Testis (tissue), 3 donors: Measurements from ENCODE around the gene HRG. TPM values are rescaled to one million over a fixed set of nuclear protein-coding genes. Genes with fewer than 3 reads are reported as not detected.
A peak's percentile ranks its signal among the peaks of the same experiment; 100 is the strongest.
"Not testable (repeated sequence)": the region's sequence is repeated elsewhere in the genome, so short reads cannot be mapped to it uniquely, and the experiment has no call there.

Experiments used
- DNase-seq: peaks from one replicate; pipeline ENCODE4 v3.0.0-alpha.2; 2019
- H3K27ac ChIP-seq, 2 donors: fragments of 200-600 bp; sonication (generic); one replicate each; pipeline ENCODE4 v1.5.1; 2019
- H3K27me3 ChIP-seq: fragments of 200-600 bp; sonication (generic); one replicate; pipeline ENCODE4 v1.5.1; 2019
- H3K36me3 ChIP-seq: fragments of 200-600 bp; sonication (generic); one replicate; pipeline ENCODE4 v1.5.1; 2017; ENCODE audit warnings: low read depth; ENCODE audit errors: missing control alignments
- H3K4me1 ChIP-seq: fragments of 200-600 bp; sonication (generic); one replicate; pipeline ENCODE4 v1.5.1; 2019
- H3K4me3 ChIP-seq, 2 donors: fragments of 200-600 bp; sonication (generic); one replicate each; pipeline ENCODE4 v1.5.1; 2017 to 2019
- H3K9me3 ChIP-seq: fragments of 200-600 bp; sonication (generic); one replicate; pipeline ENCODE4 v1.5.1; 2017
- CTCF ChIP-seq, 3 experiments: fragments of 450-650 bp in 2 of 3; fragments of 200-600 bp in 1 of 3; sonication (generic) in 1 of 3; IDR thresholded peaks; one replicate each; pipeline ENCODE4 v1.5.1; 2016 to 2019; ENCODE audit warnings: antibody characterized with exemption in 3 of 3, mild to moderate bottlenecking in 2 of 3, moderate library complexity in 1 of 3
- POLR2A ChIP-seq: fragments of 450-650 bp; IDR thresholded peaks from one replicate; pipeline ENCODE4 v1.6.1; 2017; ENCODE audit warnings: antibody characterized with exemption, mild to moderate bottlenecking, moderate library complexity
- WGBS, 2 donors: methylation state at CpG; one replicate each; pipeline ENCODE4 v1.1.5; 2018; 5-methylcytosine and 5-hydroxymethylcytosine counted together
- intact Hi-C: fragments of 100-400 bp; cut with DNase I; formaldehyde crosslinking; loops from one replicate; pipeline ENCODE4 v1.15.1; 2023; ENCODE audit warnings: low total_unique reads
- polyA plus RNA-seq: library from polyadenylated mRNA; stranded (reverse); fragments of 350-450 nt; fragmentation: Illumina TruSeq; extraction: RNeasy Lipid Tissue Mini Kit (QIAGEN cat#74804); gene quantifications from one replicate; pipeline ENCODE4 v1.2.3, GENCODE V29; 2014; ENCODE audit warnings: low read depth, low replicate concordance; ENCODE audit not compliant: insufficient read depth
- total RNA-seq, 2 donors: library from RNA; depleted of rRNA; stranded (reverse); fragments of >200 nt; gene quantifications; one replicate each; pipeline ENCODE4 v1.2.3, GENCODE V29; 2016

Gene HRG
- total and polyA plus RNA-seq, 3 donors from 2014 or later, result 0.16 TPM; not detected in 2

- no peaks in the 10 kb centered on the region for H3K4me1 ChIP-seq
- no peaks in the 10 kb centered on the region for H3K36me3 ChIP-seq
- no peaks in the 10 kb centered on the region for H3K27me3 ChIP-seq
- no peak overlapping the region for H3K27ac ChIP-seq
- intact Hi-C loops, result no loop called here
- DNase-seq, result peak; percentile 40
- H3K4me3 ChIP-seq, result no peak overlapping the region
- H3K9me3 ChIP-seq, result no peaks in the 10 kb centered on the region
- 48 to 66% methylated on average over 6 of the region's 6 CpGs for WGBS, 2 donors
- TF ChIP-seq POLR2A (no peak), CTCF (IDR thresholded peaks at IDR 0.05) (no peak)
Measured at GRCh38 chr3:186708983-186709679, 43.3 kb downstream of the HRG start.

GRCh38 chr3:186710694-186711093, 44.9 kb downstream of the HRG start:
- H3K27ac ChIP-seq, H3K27me3 ChIP-seq, H3K4me1 ChIP-seq, H3K4me3 ChIP-seq, intact Hi-C loops, H3K36me3 ChIP-seq, H3K9me3 ChIP-seq, DNase-seq: not testable (repeated sequence)
- 84 to 87% methylated on average over 4 of the region's 4 CpGs for WGBS, 2 donors

- H3K4me3 ChIP-seq, result no peak overlapping the region
- WGBS, 2 donors, result 79% methylated on average over 4 of the region's 4 CpGs
- H3K36me3 ChIP-seq, result no peaks in the 10 kb centered on the region
- H3K9me3 ChIP-seq, result no peaks in the 10 kb centered on the region
- no peak for DNase-seq
- no peaks in the 10 kb centered on the region for H3K4me1 ChIP-seq
- intact Hi-C loops, result no loop called here
- TF ChIP-seq CTCF (IDR thresholded peaks at IDR 0.05), result no peak
- no peak for TF ChIP-seq POLR2A
- no peak overlapping the region for H3K27ac ChIP-seq
- no peaks in the 10 kb centered on the region for H3K27me3 ChIP-seq
Measured at GRCh38 chr3:186713499-186713898, 47.7 kb downstream of the HRG start.

- 48 to 49% methylated on average over 3 of the region's 3 CpGs for WGBS, 2 donors
- no peaks in the 10 kb centered on the region for H3K9me3 ChIP-seq
- no peak for TF ChIP-seq POLR2A
- no peaks in the 10 kb centered on the region for H3K27me3 ChIP-seq
- DNase-seq, result no peak
- no peak within 1 kb of the TSS for H3K4me3 ChIP-seq
- no peaks in the 10 kb centered on the region for H3K4me1 ChIP-seq
- H3K36me3 ChIP-seq, result no peaks in the 10 kb centered on the region
- intact Hi-C loops, result no loop called here
- no peak within 1 kb of the TSS for H3K27ac ChIP-seq
Measured at GRCh38 chr3:186717039-186717457, 51.2 kb downstream of the HRG start, which contains the start of gene KNG1. TSS of gene KNG1 (plus strand) at chr3:186717359. CDS start at chr3:186717543, 184 bp downstream.

GRCh38 chr3:186719945-186720739, 54.3 kb downstream of the HRG start:
- no peaks in the 10 kb centered on the region for H3K36me3 ChIP-seq
- no peaks in the 10 kb centered on the region for H3K27me3 ChIP-seq
- H3K9me3 ChIP-seq, result no peaks in the 10 kb centered on the region
- WGBS, 2 donors, result 38 to 52% methylated on average over 7 of the region's 7 CpGs
- H3K27ac ChIP-seq, result no peak overlapping the region
- TF ChIP-seq CTCF (IDR thresholded peaks at IDR 0.05) (no peak), POLR2A (no peak)
- no peaks in the 10 kb centered on the region for H3K4me1 ChIP-seq
- intact Hi-C loops, result no loop called here
- no peak overlapping the region for H3K4me3 ChIP-seq
- DNase-seq, result no peak
